Body of pancreas (tissue), 4 donors: ENCODE data around the gene MEN1.

Experiments
- POLR2A ChIP-seq, 3 donors: fragments of 450-650 bp; IDR thresholded peaks; one replicate each; pipeline ENCODE4 v1.6.1; 2016; ENCODE audit warnings: antibody characterized with exemption in 3 of 3, mild to moderate bottlenecking in 2 of 3
- TF ChIP-seq, protein P1 (sequence below), 7 experiments: fragments of 450-650 bp in 4 of 7; fragments of 200-600 bp in 3 of 7; sonication (generic) in 3 of 7; IDR thresholded peaks; one replicate each; pipeline ENCODE4 v1.5.1; 2016 to 2019; ENCODE audit warnings: antibody characterized with exemption in 7 of 7

DNA sequence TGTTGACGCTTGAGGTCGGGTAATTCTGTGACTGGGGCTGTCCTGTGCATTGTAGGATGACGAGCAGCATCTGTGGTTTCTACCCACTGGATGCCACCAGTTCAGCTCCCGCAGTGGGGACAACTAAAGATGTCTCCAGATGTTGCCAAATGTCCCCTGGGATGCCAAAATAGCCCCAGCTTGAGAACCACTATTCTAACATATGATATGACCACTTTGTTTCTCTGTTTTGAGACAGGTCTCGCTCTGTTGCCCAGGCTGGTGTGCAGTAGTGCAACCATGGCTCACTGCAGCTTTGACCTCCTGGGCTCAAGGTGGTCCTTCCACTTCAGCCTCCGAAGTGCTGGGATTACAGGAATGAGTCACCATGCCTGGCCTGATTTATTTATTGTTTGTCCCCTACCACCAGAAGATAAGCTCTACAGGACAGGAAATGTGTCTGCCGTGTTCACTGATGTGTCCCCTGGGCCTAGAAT, 4.4 kb upstream of the MEN1 start:
- TF ChIP-seq, protein P1, sequence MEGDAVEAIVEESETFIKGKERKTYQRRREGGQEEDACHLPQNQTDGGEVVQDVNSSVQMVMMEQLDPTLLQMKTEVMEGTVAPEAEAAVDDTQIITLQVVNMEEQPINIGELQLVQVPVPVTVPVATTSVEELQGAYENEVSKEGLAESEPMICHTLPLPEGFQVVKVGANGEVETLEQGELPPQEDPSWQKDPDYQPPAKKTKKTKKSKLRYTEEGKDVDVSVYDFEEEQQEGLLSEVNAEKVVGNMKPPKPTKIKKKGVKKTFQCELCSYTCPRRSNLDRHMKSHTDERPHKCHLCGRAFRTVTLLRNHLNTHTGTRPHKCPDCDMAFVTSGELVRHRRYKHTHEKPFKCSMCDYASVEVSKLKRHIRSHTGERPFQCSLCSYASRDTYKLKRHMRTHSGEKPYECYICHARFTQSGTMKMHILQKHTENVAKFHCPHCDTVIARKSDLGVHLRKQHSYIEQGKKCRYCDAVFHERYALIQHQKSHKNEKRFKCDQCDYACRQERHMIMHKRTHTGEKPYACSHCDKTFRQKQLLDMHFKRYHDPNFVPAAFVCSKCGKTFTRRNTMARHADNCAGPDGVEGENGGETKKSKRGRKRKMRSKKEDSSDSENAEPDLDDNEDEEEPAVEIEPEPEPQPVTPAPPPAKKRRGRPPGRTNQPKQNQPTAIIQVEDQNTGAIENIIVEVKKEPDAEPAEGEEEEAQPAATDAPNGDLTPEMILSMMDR (IDR thresholded peaks at IDR 0.05), result no peak
- TF ChIP-seq POLR2A (IDR thresholded peaks at IDR 0.05), result no peak
